GM23338 (cell line): ENCODE results near the gene MTHFD2L. TPM values are rescaled to one million over a fixed set of nuclear protein-coding genes. Genes with fewer than 3 reads are reported as not detected.

Source experiments
- ATAC-seq: fragments of 200-7000 bp; cut with Tn5 transposase; 3 replicates; pipeline ENCODE4 v1.9.1; 2020
- DNase-seq: peaks from one replicate; pipeline ENCODE4 v3.0.0-alpha.2; 2015; ENCODE audit warnings: low spot score
- H2AFZ ChIP-seq: fragments of 200-600 bp; sonication (generic); 2 replicates; pipeline ENCODE4 v1.8.0; 2016; ENCODE audit warnings: antibody characterized with exemption, mild to moderate bottlenecking, moderate library complexity
- H3F3A ChIP-seq: fragments of 200-600 bp; sonication (generic); replicated peaks from 2 replicates; pipeline ENCODE4 v1.8.0; 2017; ENCODE audit warnings: antibody characterized with exemption, mixed run types, low read depth
- H3K27ac ChIP-seq: fragments of 200-600 bp; sonication (generic); 2 replicates; pipeline ENCODE4 v1.6.1; 2016; ENCODE audit warnings: low read depth
- H3K27me3 ChIP-seq: fragments of 200-600 bp; sonication (generic); 2 replicates; pipeline ENCODE4 v1.8.0; 2016; ENCODE audit warnings: mild to moderate bottlenecking, mixed run types, moderate library complexity; ENCODE audit not compliant: insufficient read depth
- H3K36me3 ChIP-seq: fragments of 200-600 bp; sonication (generic); 2 replicates; pipeline ENCODE4 v1.8.0; 2016; ENCODE audit warnings: mild to moderate bottlenecking; ENCODE audit not compliant: insufficient read depth
- H3K4me1 ChIP-seq: fragments of 200-600 bp; sonication (generic); 2 replicates; pipeline ENCODE4 v1.8.0; 2016; ENCODE audit warnings: mild to moderate bottlenecking, moderate library complexity; ENCODE audit not compliant: insufficient read depth
- H3K4me2 ChIP-seq: fragments of 200-600 bp; sonication (generic); 2 replicates; pipeline ENCODE4 v1.7.1; 2017; ENCODE audit warnings: mixed run types
- H3K4me3 ChIP-seq: fragments of 200-600 bp; sonication (generic); 2 replicates; pipeline ENCODE4 v1.6.1; 2016; ENCODE audit warnings: mixed run types
- H3K79me2 ChIP-seq: fragments of 200-600 bp; sonication (generic); replicated peaks from 2 replicates; pipeline ENCODE4 v1.8.0; 2017; ENCODE audit warnings: mild to moderate bottlenecking; ENCODE audit not compliant: insufficient read depth
- H3K9me2 ChIP-seq: fragments of 200-600 bp; sonication (generic); 2 replicates; pipeline ENCODE4 v1.8.0; 2017; ENCODE audit not compliant: insufficient read depth
- H4K20me1 ChIP-seq: fragments of 200-600 bp; sonication (generic); replicated peaks from 2 replicates; pipeline ENCODE4 v1.8.0; 2017; ENCODE audit warnings: mild to moderate bottlenecking; ENCODE audit not compliant: insufficient read depth
- H3K27ac Mint-ChIP-seq: 2 replicates; pipeline ENCODE4 v1.8.0; 2020; ENCODE audit warnings: inconsistent platforms, mild to moderate bottlenecking, moderate library complexity, mixed read lengths
- H3K27me3 Mint-ChIP-seq: 3 replicates; pipeline ENCODE4 v1.8.0; 2022; ENCODE audit warnings: low read depth, mild to moderate bottlenecking, moderate library complexity, mixed read lengths, inconsistent platforms; ENCODE audit not compliant: insufficient read depth, poor library complexity
- H3K36me3 Mint-ChIP-seq: 3 replicates; pipeline ENCODE4 v1.8.0; 2021; ENCODE audit warnings: low read depth, mild to moderate bottlenecking, inconsistent platforms, moderate library complexity, mixed read lengths
- H3K4me1 Mint-ChIP-seq: 3 replicates; pipeline ENCODE4 v1.8.0; 2020; ENCODE audit warnings: mild to moderate bottlenecking, inconsistent platforms, mixed read lengths
- H3K4me3 Mint-ChIP-seq: 3 replicates; pipeline ENCODE4 v1.8.0; 2021; ENCODE audit warnings: moderate library complexity, mild to moderate bottlenecking, inconsistent platforms, mixed read lengths
- H3K9me3 Mint-ChIP-seq: 3 replicates; pipeline ENCODE4 v1.8.0; 2020; ENCODE audit warnings: moderate library complexity, mild to moderate bottlenecking, inconsistent platforms, mixed read lengths
- CREB1 ChIP-seq: fragments of 250-450 bp; sonication (Bioruptor Pico); IDR thresholded peaks from 2 replicates; pipeline ENCODE4 v1.5.0; 2020; ENCODE audit warnings: low read depth, mild to moderate bottlenecking, moderate library complexity
- CTCF ChIP-seq, 2 experiments: fragments of 200-600 bp in 1 of 2; sonication (generic) in 1 of 2; conservative IDR thresholded peaks; 2 replicates each; pipeline versions ENCODE4 v1.5.1 to v1.6.1; 2016 to 2017; ENCODE audit warnings: antibody characterized with exemption in 2 of 2, low read depth in 2 of 2, mild to moderate bottlenecking in 2 of 2, moderate library complexity in 1 of 2
- ETS1 ChIP-seq: IDR thresholded peaks from 2 replicates; pipeline ENCODE4 v1.6.1; 2016; ENCODE audit warnings: antibody characterized with exemption
- EZH2 ChIP-seq: fragments of 200-600 bp; sonication (generic); IDR thresholded peaks from one replicate; pipeline ENCODE4 v1.8.0; 2017; ENCODE audit warnings: antibody characterized with exemption, mild to moderate bottlenecking, low read depth; ENCODE audit not compliant: unreplicated experiment
- NANOG ChIP-seq: IDR thresholded peaks from 2 replicates; pipeline ENCODE4 v1.6.1; 2016; ENCODE audit warnings: antibody characterized with exemption, borderline replicate concordance
- REST ChIP-seq: IDR thresholded peaks from one replicate; pipeline ENCODE4 v1.6.1; 2018; ENCODE audit warnings: antibody characterized with exemption; ENCODE audit not compliant: unreplicated experiment
- STAT1 ChIP-seq: IDR thresholded peaks from one replicate; pipeline ENCODE4 v1.6.1; 2016; ENCODE audit warnings: antibody characterized with exemption; ENCODE audit not compliant: unreplicated experiment
- ZNF114 ChIP-seq: fragments of 250-450 bp; sonication (Bioruptor Pico); IDR thresholded peaks from 2 replicates; pipeline ENCODE4 v1.5.0; 2020; ENCODE audit warnings: mild to moderate bottlenecking, moderate library complexity
- ZNF331 ChIP-seq: fragments of 250-450 bp; sonication (Bioruptor Pico); IDR thresholded peaks from 2 replicates; pipeline ENCODE4 v1.5.0; 2020; ENCODE audit warnings: low read depth, mild to moderate bottlenecking, moderate library complexity
- polyA plus RNA-seq: library from polyadenylated mRNA; unstranded; fragments of >200 nt; fragmentation: Nextera tagmentation; extraction: Ambion mirVana; gene quantifications from 2 replicates; pipeline ENCODE4 v1.2.1, GENCODE V29; 2016
- total RNA-seq: library from RNA; depleted of rRNA; stranded (reverse); fragments of >200 nt; shearing (Covaris generic); gene quantifications from 2 replicates; pipeline ENCODE4 v1.2.3, GENCODE V29; 2014

MTHFD2L gene
- total and polyA plus RNA-seq, 2 experiments from 2014 or later = 24.4 to 35.7 TPM

GRCh38 chr4:74314944-74315343, 157.0 kb downstream of the MTHFD2L start (continued):
- TF ChIP-seq REST (no peak), CREB1 (CRISPR knock-in tag) (no peak), CTCF (conservative IDR thresholded peaks at IDR 0.05; ENCODE audit: low read depth in 2 of 2) (no peak)

- Histone ChIP-seq H3K4me2 (no peak overlapping the region), H3K4me1 (0 out of 2 replicates have a peak, but pooled peaks cover 3% of the 10 kb centered on the region), H3K9me2 (no peaks in the 10 kb centered on the region), H3K79me2 (no peaks in the 10 kb centered on the region), H3K36me3 (no peaks in the 10 kb centered on the region), H3K27ac (no peak overlapping the region), H3F3A (no peaks in the 10 kb centered on the region), H3K4me3 (no peak overlapping the region), H3K27me3 (no peaks in the 10 kb centered on the region), H4K20me1 (no peaks in the 10 kb centered on the region), H2AFZ (no peak overlapping the region)
- DNase-seq = no peak
- no peaks in the 10 kb centered on the region for H3K36me3 Mint-ChIP-seq
- peaks cover 4% of the 10 kb centered on the region; the same call in 2 of the 3 replicates for H3K4me1 Mint-ChIP-seq
- ATAC-seq = no peak
- no peak for TF ChIP-seq ZNF114 (CRISPR knock-in tag)
- TF ChIP-seq ZNF331 (CRISPR knock-in tag) = no peak
- H3K9me3 Mint-ChIP-seq = no peaks in the 10 kb centered on the region
- no peak overlapping the region for H3K4me3 Mint-ChIP-seq
- H3K27ac Mint-ChIP-seq = no peak overlapping the region
- no peaks in the 10 kb centered on the region for H3K27me3 Mint-ChIP-seq
Observed at GRCh38 chr4:74315376-74315775, 157.5 kb downstream of the MTHFD2L start.

- Histone ChIP-seq H3K9me2 (no peaks in the 10 kb centered on the region), H2AFZ (no peak overlapping the region), H3K27me3 (no peaks in the 10 kb centered on the region), H3K36me3 (no peaks in the 10 kb centered on the region), H3K27ac (no peak overlapping the region), H3K4me1 (0 out of 2 replicates have a peak, but pooled peaks cover 10% of the 10 kb centered on the region), H4K20me1 (no peaks in the 10 kb centered on the region), H3K4me2 (no peak overlapping the region), H3F3A (no peaks in the 10 kb centered on the region), H3K4me3 (no peak overlapping the region), H3K79me2 (no peaks in the 10 kb centered on the region)
- ATAC-seq (no peak), DNase-seq (peak; percentile 21)
- H3K9me3 Mint-ChIP-seq = no peaks in the 10 kb centered on the region
- H3K4me3 Mint-ChIP-seq = no peak overlapping the region
- H3K27me3 Mint-ChIP-seq = no peaks in the 10 kb centered on the region
- H3K27ac Mint-ChIP-seq = peak overlapping the region; percentile 20; the same call in 1 of the 2 replicates
- peaks cover 13% of the 10 kb centered on the region for H3K4me1 Mint-ChIP-seq
- H3K36me3 Mint-ChIP-seq = no peaks in the 10 kb centered on the region
- no peak for TF ChIP-seq ZNF331 (CRISPR knock-in tag)
- TF ChIP-seq STAT1 = no peak
- no peak for TF ChIP-seq ETS1
- TF ChIP-seq EZH2 = no peak
- TF ChIP-seq REST = no peak
- no peak for TF ChIP-seq CTCF (conservative IDR thresholded peaks at IDR 0.05; ENCODE audit: low read depth in 2 of 2)
- no peak for TF ChIP-seq CREB1 (CRISPR knock-in tag)
- TF ChIP-seq NANOG = no peak
Observed at GRCh38 chr4:74316397-74316796, 158.5 kb downstream of the MTHFD2L start.
